HepG2 (cell line): ENCODE data around the gene HELZ2. TPM values are rescaled to one million over a fixed set of nuclear protein-coding genes. Genes with fewer than 3 reads are reported as not detected.

Source experiments
- ATAD3A ChIP-seq: sonication (generic); formaldehyde crosslinking; IDR thresholded peaks from 2 replicates; pipeline ENCODE4 v1.4.0; 2020; ENCODE audit warnings: missing genetic modification reagents
- IKZF4 ChIP-seq: sonication (generic); formaldehyde crosslinking; IDR thresholded peaks from 2 replicates; pipeline ENCODE4 v1.5.1; 2020; ENCODE audit warnings: borderline replicate concordance, mild to moderate bottlenecking, low read depth, missing genetic modification reagents; ENCODE audit errors: not compliant biosample characterization
- MLX ChIP-seq: IDR thresholded peaks from 2 replicates; pipeline ENCODE4 v1.6.1; 2016
- PAXIP1 ChIP-seq: sonication (generic); formaldehyde crosslinking; conservative IDR thresholded peaks from 2 replicates; pipeline ENCODE4 v1.4.0; 2020; ENCODE audit warnings: mild to moderate bottlenecking, missing genetic modification reagents, moderate library complexity
- REPIN1 ChIP-seq: sonication (generic); formaldehyde crosslinking; IDR thresholded peaks from 2 replicates; pipeline ENCODE4 v1.8.0; 2022; ENCODE audit warnings: missing genetic modification reagents, low read depth, mild to moderate bottlenecking, borderline replicate concordance
- SALL1 ChIP-seq: sonication (generic); formaldehyde crosslinking; IDR thresholded peaks from 2 replicates; pipeline ENCODE4 v1.8.0; 2022; ENCODE audit warnings: mild to moderate bottlenecking, missing genetic modification reagents
- SMAD9 ChIP-seq: sonication (generic); formaldehyde crosslinking; IDR thresholded peaks from 2 replicates; pipeline ENCODE4 v1.5.1; 2020; ENCODE audit warnings: mild to moderate bottlenecking, missing genetic modification reagents
- ZBTB14 ChIP-seq: sonication (generic); formaldehyde crosslinking; IDR thresholded peaks from 2 replicates; pipeline ENCODE4 v1.4.0; 2020; ENCODE audit warnings: missing genetic modification reagents
- ZBTB44 ChIP-seq: sonication (generic); formaldehyde crosslinking; IDR thresholded peaks from 2 replicates; pipeline ENCODE4 v1.4.0; 2020; ENCODE audit warnings: missing genetic modification reagents
- ZFP91 ChIP-seq: sonication (generic); formaldehyde crosslinking; IDR thresholded peaks from 2 replicates; pipeline ENCODE4 v1.9.0; 2022; ENCODE audit warnings: missing genetic modification reagents, mild to moderate bottlenecking, borderline replicate concordance
- ZNF331 ChIP-seq: sonication (generic); formaldehyde crosslinking; IDR thresholded peaks from 2 replicates; pipeline ENCODE4 v1.4.0; 2020; ENCODE audit warnings: missing genetic modification reagents
- ZNF33B ChIP-seq: sonication (generic); formaldehyde crosslinking; IDR thresholded peaks from 2 replicates; pipeline ENCODE4 v1.5.1; 2020; ENCODE audit warnings: mild to moderate bottlenecking, missing genetic modification reagents
- ZNF44 ChIP-seq: sonication (generic); formaldehyde crosslinking; IDR thresholded peaks from 2 replicates; pipeline ENCODE4 v1.5.1; 2020; ENCODE audit warnings: mild to moderate bottlenecking, missing genetic modification reagents
- ZNF580 ChIP-seq: IDR thresholded peaks from 2 replicates; pipeline ENCODE4 v1.6.1; 2016; ENCODE audit warnings: low read depth, borderline replicate concordance
- polyA plus RNA-seq, 8 experiments: library from polyadenylated mRNA; depleted of rRNA in 3 of 8; stranded (reverse) in 7 of 8; unstranded in 1 of 8; fragments of >200 nt; fragmentation: Illumina TruSeq in 4 of 8; extraction: Trizol in 4 of 8; gene quantifications; 2 replicates each; pipeline versions ENCODE4 v1.2.1 to v1.2.3, GENCODE V29; 2011 to 2016; ENCODE audit warnings: low read depth in 4 of 8, missing spikeins in 1 of 8, mixed read lengths in 1 of 8; ENCODE audit not compliant: insufficient read depth in 1 of 8
- total RNA-seq, 5 experiments: library from RNA; depleted of rRNA; stranded (reverse); fragments of >200 nt; fragmentation: Illumina TruSeq; extraction: Trizol; gene quantifications; 2 replicates each; pipeline ENCODE4 v1.2.3, GENCODE V29; 2016; ENCODE audit warnings: low read depth in 1 of 5

The HELZ2 gene
- total and polyA plus RNA-seq, 2 of the 13 experiments (the other 11 are each of a cell fraction or from before 2014, with no cell fraction given) = 9.6 to 10.1 TPM

GRCh38 chr20:63537525-63538203 lies 36.4 kb downstream of the HELZ2 start (continued):
- TF ChIP-seq PAXIP1 (CRISPR knock-in tag) (peak; percentile 67), ATAD3A (CRISPR knock-in tag) (peak; percentile 13; the same call in 1 of the 2 replicates), SMAD9 (no peak), REPIN1 (peak; percentile 97; the same call in 1 of the 2 replicates), ZNF33B (CRISPR knock-in tag) (peak; percentile 89), ZNF331 (CRISPR knock-in tag) (peak; percentile 71; the same call in 1 of the 2 replicates), ZBTB44 (CRISPR knock-in tag) (0 out of 2 replicates have a peak, but pooled peaks have one; percentile 68), ZNF580 (CRISPR knock-in tag) (peak; percentile 99), SALL1 (CRISPR knock-in tag) (peak; percentile 92), ZBTB14 (CRISPR knock-in tag) (peak; percentile 64), ZNF44 (CRISPR knock-in tag) (peak; percentile 88), ZFP91 (CRISPR knock-in tag) (peak; percentile 89; the same call in 1 of the 2 replicates), MLX (peak; percentile 69), IKZF4 (CRISPR knock-in tag) (peak; percentile 72)
